GM12878 (cell line): ENCODE data around the gene INHBC. TPM values are rescaled to one million over a fixed set of nuclear protein-coding genes. Genes with fewer than 3 reads are reported as not detected.
"Not testable (repeated sequence)": the region's sequence is repeated elsewhere in the genome, so short reads cannot be mapped to it uniquely, and the experiment has no call there.

Experiments
- ATAC-seq: fragments of 200-7000 bp; cut with Tn5 transposase; 3 replicates; pipeline ENCODE4 v1.9.1; 2020; ENCODE audit warnings: mild to moderate bottlenecking, moderate library complexity
- BruUV-seq: library from RNA; stranded (reverse); fragments of 400-500 nt; replicated peaks from 2 replicates; lab custom pipeline; 2021; lab: Mats Ljungman, UMichigan
- CTCF ChIA-PET: fragments of 300-600 bp; sonication (Branson Sonifier 250); formaldehyde crosslinking; extraction: SDS; loops from one replicate; lab custom pipeline; 2021; ENCODE audit warnings: inconsistent platforms; lab: Yijun Ruan, JAX
- POLR2A ChIA-PET: fragments of 350-600 bp; formaldehyde crosslinking; extraction: SDS; loops from one replicate; lab custom pipeline; 2021; ENCODE audit warnings: inconsistent platforms; lab: Charles Lee
- RAD21 ChIA-PET: fragments of 300-600 bp; sonication (Branson Sonifier 250); formaldehyde crosslinking; loops from one replicate; lab custom pipeline; 2023; ENCODE audit warnings: antibody characterized with exemption; ENCODE audit not compliant: unreplicated experiment; lab: Charles Lee
- SMC1A ChIA-PET: fragments of 300-600 bp; sonication (Branson Sonifier 250); formaldehyde crosslinking; loops from one replicate; lab custom pipeline; 2023; ENCODE audit not compliant: unreplicated experiment, uncharacterized antibody; lab: Charles Lee
- DNase-seq: peaks from one replicate; pipeline ENCODE4 v3.0.0-alpha.2; 2011; ENCODE audit warnings: low read depth, low spot score
- FAIRE-seq: peaks from 3 replicates; lab custom pipeline; 2011; peaks lifted over from hg19 to GRCh38; lab: Jason Lieb, UNC
- H2AFZ ChIP-seq: 2 replicates; pipeline ENCODE4 v1.6.0; 2011; ENCODE audit warnings: low read depth, low read length, control low read depth; ENCODE audit not compliant: control insufficient read depth
- H3K27ac ChIP-seq: 2 replicates; pipeline ENCODE4 v1.5.1; 2011; ENCODE audit warnings: control low read depth; ENCODE audit not compliant: control insufficient read depth, insufficient read depth
- H3K27me3 ChIP-seq, 2 experiments: replicated peaks in 1 of 2; 2 replicates each; pipeline versions ENCODE4 v1.6.0 to v1.6.1; 2011; ENCODE audit warnings: low read length in 1 of 2; ENCODE audit not compliant: control insufficient read depth in 2 of 2, insufficient read depth in 2 of 2
- H3K36me3 ChIP-seq, 2 experiments: 2 replicates each; pipeline ENCODE4 v1.5.1; 2011; ENCODE audit warnings: low read length in 1 of 2; ENCODE audit not compliant: control insufficient read depth in 2 of 2, insufficient read depth in 2 of 2
- H3K4me1 ChIP-seq: 2 replicates; pipeline ENCODE4 v1.6.1; 2011; ENCODE audit warnings: mild to moderate bottlenecking, low read length, moderate library complexity, mixed read lengths; ENCODE audit not compliant: control insufficient read depth, insufficient read depth
- H3K4me2 ChIP-seq: 2 replicates; pipeline ENCODE4 v1.6.0; 2011; ENCODE audit warnings: control low read depth; ENCODE audit not compliant: control insufficient read depth, insufficient read depth
- H3K4me3 ChIP-seq: fragments of 200-600 bp; sonication (generic); 2 replicates; pipeline ENCODE4 v1.5.1; 2016
- H3K79me2 ChIP-seq: 2 replicates; pipeline ENCODE4 v1.6.0; 2011; ENCODE audit warnings: low read length; ENCODE audit not compliant: control insufficient read depth, insufficient read depth
- H3K9ac ChIP-seq: 2 replicates; pipeline ENCODE4 v1.8.0; 2011; ENCODE audit warnings: low read length, control low read depth, mixed read lengths; ENCODE audit not compliant: control insufficient read depth, insufficient read depth
- H3K9me3 ChIP-seq: replicated peaks from 3 replicates; pipeline ENCODE4 v1.5.1; 2011; ENCODE audit warnings: mild to moderate bottlenecking, low read length; ENCODE audit not compliant: control insufficient read depth, insufficient read depth
- H4K20me1 ChIP-seq: 2 replicates; pipeline ENCODE4 v1.6.0; 2011; ENCODE audit not compliant: control insufficient read depth, insufficient read depth
- CBFB ChIP-seq: IDR thresholded peaks from 2 replicates; pipeline ENCODE4 v1.6.1; 2016; ENCODE audit warnings: antibody characterized with exemption, low read depth
- CREB1 ChIP-seq: IDR thresholded peaks from 2 replicates; pipeline ENCODE4 v1.6.1; 2012; ENCODE audit warnings: low read depth, mild to moderate bottlenecking, inconsistent platforms
- HDAC6 ChIP-seq: fragments of 200-600 bp; sonication (generic); IDR thresholded peaks from one replicate; pipeline ENCODE4 v1.8.0; 2017; ENCODE audit warnings: antibody characterized with exemption; ENCODE audit not compliant: unreplicated experiment
- MEF2A ChIP-seq: IDR thresholded peaks from 2 replicates; pipeline ENCODE4 v1.6.1; 2011; ENCODE audit warnings: low read depth, mild to moderate bottlenecking, low read length, moderate library complexity; ENCODE audit not compliant: insufficient read depth
- NFIC ChIP-seq: IDR thresholded peaks from 2 replicates; pipeline ENCODE4 v1.6.1; 2012; ENCODE audit warnings: low read depth, mild to moderate bottlenecking, inconsistent platforms, low read length, moderate library complexity
- NFYA ChIP-seq: IDR thresholded peaks from 2 replicates; pipeline ENCODE4 v1.6.1; 2011; ENCODE audit warnings: low read depth, mild to moderate bottlenecking, low read length, improper control_type of control experiment, borderline replicate concordance
- NR2F1 ChIP-seq: fragments of 450-650 bp; conservative IDR thresholded peaks from 2 replicates; pipeline ENCODE4 v1.6.1; 2017; ENCODE audit warnings: mild to moderate bottlenecking
- NRF1 ChIP-seq: conservative IDR thresholded peaks from 2 replicates; pipeline ENCODE4 v1.6.1; 2011; ENCODE audit warnings: mild to moderate bottlenecking, low read depth, low read length, improper control_type of control experiment
- SRF ChIP-seq, 2 experiments: IDR thresholded peaks; 2 replicates each; pipeline ENCODE4 v1.6.1; 2011; ENCODE audit warnings: low read depth in 2 of 2, low read length in 2 of 2, mild to moderate bottlenecking in 1 of 2, moderate library complexity in 1 of 2
- ZNF207 ChIP-seq: fragments of 450-650 bp; IDR thresholded peaks from 2 replicates; pipeline ENCODE4 v1.6.1; 2014; ENCODE audit warnings: antibody characterized with exemption, mild to moderate bottlenecking, borderline replicate concordance
- ZNF217 ChIP-seq: fragments of 450-650 bp; IDR thresholded peaks from 2 replicates; pipeline ENCODE4 v1.6.1; 2017; ENCODE audit warnings: antibody characterized with exemption, mild to moderate bottlenecking
- ZSCAN29 ChIP-seq: fragments of 450-650 bp; IDR thresholded peaks from 2 replicates; pipeline ENCODE4 v1.6.1; 2017; ENCODE audit warnings: mild to moderate bottlenecking, moderate library complexity
- WGBS: methylation state at CpG from one replicate; pipeline ENCODE4 v1.1.6; 2016; ENCODE audit warnings: low lambda C conversion rate; ENCODE audit not compliant: insufficient replicate concordance, insufficient coverage; ENCODE audit errors: missing lambda C conversion rate; 5-methylcytosine and 5-hydroxymethylcytosine counted together
- in situ Hi-C: fragments of 300-500 bp; cut with MboI; formaldehyde crosslinking; loops from 9 replicates; pipeline ENCODE4 v1.14.3; 2018; ENCODE audit warnings: mixed read lengths
- intact Hi-C: fragments of 100-400 bp; cut with micrococcal nuclease; formaldehyde crosslinking; loops from one replicate; pipeline ENCODE4 v1.14.2; 2022; ENCODE audit not compliant: unreplicated experiment
- polyA plus RNA-seq, 11 experiments: library from polyadenylated mRNA; depleted of rRNA in 4 of 11; unstranded in 6 of 11; stranded (reverse) in 5 of 11; fragments of >200 nt; fragmentation: Nextera tagmentation in 4 of 11; fragmentation: Illumina TruSeq in 1 of 11; extraction: Ambion mirVana in 4 of 11; extraction: Trizol in 1 of 11; gene quantifications; 1 replicate in 1 of 11; 2 replicates in 10 of 11; pipeline versions ENCODE4 v1.2.1 to v1.2.3, GENCODE V29; 2011 to 2016; ENCODE audit warnings: inconsistent platforms in 2 of 11, missing spikeins in 2 of 11, low read depth in 1 of 11
- total RNA-seq, 4 experiments: library from RNA; depleted of rRNA in 3 of 4; stranded (reverse); fragments of >200 nt in 3 of 4; fragmentation: Illumina TruSeq in 1 of 4; extraction: Trizol in 1 of 4; gene quantifications; 2 replicates each; pipeline versions ENCODE4 v1.2.1 to v1.2.3, GENCODE V29; 2013 to 2021

INHBC gene
- total and polyA plus RNA-seq, 10 of the 15 experiments (the other 5 are each of a cell fraction or from before 2014, with no cell fraction given), result 0.04 to 0.22 (median 0.13) TPM; not detected in 5

- Histone ChIP-seq H3K9ac (no peak overlapping the region), H4K20me1 (no peaks in the 10 kb centered on the region), H3K79me2 (no peaks in the 10 kb centered on the region), H3K27me3 (no peaks in the 10 kb centered on the region), H3K4me2 (no peak overlapping the region)
- no peak for ATAC-seq
- in situ Hi-C loops, result no loop called here
- SMC1A ChIA-PET, result interaction anchor here (0.6 to 1.6 kb wide), 4 partner anchors 9 to 95 kb away, joined by 4 to 7 read pairs (median 4); no protein-coding TSS in a partner anchor
- RAD21 ChIA-PET, result interaction anchor here (1.0 kb wide), 1 partner anchor 17 kb away, joined by 4 read pairs; no protein-coding TSS in a partner anchor
- TF ChIP-seq ZSCAN29 (no peak), CREB1 (no peak), ZNF207 (no peak), ZNF217 (no peak), NFYA (no peak), NRF1 (no peak), HDAC6 (no peak), CBFB (no peak), MEF2A (no peak), SRF (IDR thresholded peaks at IDR 0.05; ENCODE audit: low read depth in 2 of 2, low read length in 2 of 2) (no peak), NR2F1 (no peak), NFIC (no peak)
- TF ChIP-seq, all 136 proteins: peak for 0
- Histone ChIP-seq H3K27ac (no peak overlapping the region), H3K4me3 (no peak overlapping the region), H3K9me3 (no peaks in the 10 kb centered on the region), H3K4me1 (no peaks in the 10 kb centered on the region), H3K36me3 (no peaks in the 10 kb centered on the region), H2AFZ (no peak overlapping the region)
- no peak for DNase-seq
- no TSS peak for BruUV-seq
- ChIA-PET CTCF (interaction anchor here (0.7 to 1.4 kb wide), 7 partner anchors 8 to 157 kb away, joined by 3 to 4 read pairs (median 3); no protein-coding TSS in a partner anchor), POLR2A (interaction anchor here (0.7 to 1.4 kb wide), 2 partner anchors 10 to 28 kb away, joined by 4 read pairs; no protein-coding TSS in a partner anchor)
- intact Hi-C loops, result no loop called here
- WGBS, result 73% methylated on average over 5 of the region's 5 CpGs
- no peak for FAIRE-seq
These were observed 33.4 kb upstream of the INHBC start for GRCh38 chr12:57401165-57401564.

GRCh38 chr12:57402156-57402555 lies 32.4 kb upstream of the INHBC start:
- SMC1A ChIA-PET, result interaction anchor here (0.6 to 0.9 kb wide), 2 partner anchors 10 to 232 kb away, joined by 3 read pairs; no protein-coding TSS in a partner anchor
- H3K4me3 ChIP-seq, DNase-seq, H3K9me3 ChIP-seq, BruUV-seq, H2AFZ ChIP-seq, H3K27me3 ChIP-seq, ATAC-seq, intact Hi-C loops, POLR2A ChIA-PET, H3K27ac ChIP-seq, in situ Hi-C loops, H3K36me3 ChIP-seq, H3K9ac ChIP-seq, H4K20me1 ChIP-seq, H3K4me2 ChIP-seq, H3K79me2 ChIP-seq, FAIRE-seq, H3K4me1 ChIP-seq: not testable (repeated sequence)
- RAD21 ChIA-PET, result interaction anchor here (1.1 to 1.6 kb wide), 2 partner anchors 28 to 50 kb away, joined by 3 to 5 read pairs; no protein-coding TSS in a partner anchor
- WGBS, result 96% methylated on average over 4 of the region's 4 CpGs
- CTCF ChIA-PET, result interaction anchor here (0.7 to 1.7 kb wide), 4 partner anchors 9 to 650 kb away, joined by 3 to 5 read pairs (median 4); no protein-coding TSS in a partner anchor
